ENCODE results near the gene SLCO1B3. TPM values are rescaled to one million over a fixed set of nuclear protein-coding genes. Genes with fewer than 3 reads are reported as not detected.

Gene SLCO1B3
- polyA plus RNA-seq, 2 of the 4 experiments (the other 2 are of a cell fraction) = 25.6 to 73.8 TPM

DNA sequence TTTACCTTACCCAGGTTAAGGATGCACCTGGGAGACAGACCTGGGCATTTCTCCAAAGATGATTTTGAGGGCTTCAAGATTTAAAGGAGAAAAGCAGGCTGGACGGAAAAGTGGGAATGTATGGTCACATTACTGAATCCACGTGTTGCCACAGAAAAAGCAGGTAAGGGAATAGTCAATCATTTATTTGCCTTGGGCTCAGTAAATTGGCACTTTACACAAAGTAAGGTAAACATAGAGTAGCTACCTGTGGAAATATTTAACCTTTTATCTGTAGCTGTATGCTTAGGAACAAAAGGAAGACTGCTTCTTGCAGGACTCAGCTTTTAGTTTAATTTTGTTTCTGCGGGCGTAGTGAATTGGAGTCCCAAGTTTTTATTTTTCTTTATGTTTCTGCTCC is 153.3 kb downstream of the SLCO1B3 start:
- ChIA-PET POLR2A (no interaction called here), CTCF (no interaction called here)
- H3K9me3 ChIP-seq = peaks cover 35% of the 10 kb centered on the region
- WGBS (ENCODE audit: missing lambda C conversion rate) = 54% methylated on average over 4 of the region's 4 CpGs
- no peak overlapping the region for H3K27ac ChIP-seq
- no peak for TF ChIP-seq GATA3 (IDR thresholded peaks at IDR 0.05; ENCODE audit: borderline replicate concordance)
- no peak for TF ChIP-seq SMC3 (IDR thresholded peaks at IDR 0.05)
- no peak for TF ChIP-seq HOXA7 (CRISPR knock-in tag; IDR thresholded peaks at IDR 0.05)
- TF ChIP-seq, protein P1, sequence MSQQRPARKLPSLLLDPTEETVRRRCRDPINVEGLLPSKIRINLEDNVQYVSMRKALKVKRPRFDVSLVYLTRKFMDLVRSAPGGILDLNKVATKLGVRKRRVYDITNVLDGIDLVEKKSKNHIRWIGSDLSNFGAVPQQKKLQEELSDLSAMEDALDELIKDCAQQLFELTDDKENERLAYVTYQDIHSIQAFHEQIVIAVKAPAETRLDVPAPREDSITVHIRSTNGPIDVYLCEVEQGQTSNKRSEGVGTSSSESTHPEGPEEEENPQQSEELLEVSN (IDR thresholded peaks at IDR 0.05; ENCODE audit: borderline replicate concordance, low read depth) = no peak
- TF ChIP-seq NPAS2 (CRISPR knock-in tag; IDR thresholded peaks at IDR 0.05; ENCODE audit: borderline replicate concordance) = no peak
- TF ChIP-seq BHLHE40 (IDR thresholded peaks at IDR 0.05; ENCODE audit: low read depth, low read length) = no peak
- no peak for TF ChIP-seq RFX5 (IDR thresholded peaks at IDR 0.05)
- no peak for TF ChIP-seq CHD2 (IDR thresholded peaks at IDR 0.05; ENCODE audit: low read length, partially characterized antibody)
- TF ChIP-seq KDM1A (IDR thresholded peaks at IDR 0.05; ENCODE audit: low read depth) = no peak
- TF ChIP-seq, protein P2, sequence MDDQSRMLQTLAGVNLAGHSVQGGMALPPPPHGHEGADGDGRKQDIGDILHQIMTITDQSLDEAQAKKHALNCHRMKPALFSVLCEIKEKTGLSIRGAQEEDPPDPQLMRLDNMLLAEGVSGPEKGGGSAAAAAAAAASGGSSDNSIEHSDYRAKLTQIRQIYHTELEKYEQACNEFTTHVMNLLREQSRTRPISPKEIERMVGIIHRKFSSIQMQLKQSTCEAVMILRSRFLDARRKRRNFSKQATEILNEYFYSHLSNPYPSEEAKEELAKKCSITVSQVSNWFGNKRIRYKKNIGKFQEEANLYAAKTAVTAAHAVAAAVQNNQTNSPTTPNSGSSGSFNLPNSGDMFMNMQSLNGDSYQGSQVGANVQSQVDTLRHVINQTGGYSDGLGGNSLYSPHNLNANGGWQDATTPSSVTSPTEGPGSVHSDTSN (IDR thresholded peaks at IDR 0.05) = no peak
- TF ChIP-seq FOSL2 (IDR thresholded peaks at IDR 0.05) = no peak
- no peak for TF ChIP-seq FOSL2 (CRISPR knock-in tag; IDR thresholded peaks at IDR 0.05)
- no peak for TF ChIP-seq NR3C1 (IDR thresholded peaks at IDR 0.05)
- TF ChIP-seq RAD21 (conservative IDR thresholded peaks at IDR 0.05 in 1 of 2, IDR thresholded peaks at IDR 0.05 in 1 of 2) = no peak
- no peak for TF ChIP-seq JUN (IDR thresholded peaks at IDR 0.05)
- no peak for TF ChIP-seq KDM5A (IDR thresholded peaks at IDR 0.05)
- TF ChIP-seq CHD4 (IDR thresholded peaks at IDR 0.05; ENCODE audit: borderline replicate concordance) = no peak
- TF ChIP-seq, protein P3, sequence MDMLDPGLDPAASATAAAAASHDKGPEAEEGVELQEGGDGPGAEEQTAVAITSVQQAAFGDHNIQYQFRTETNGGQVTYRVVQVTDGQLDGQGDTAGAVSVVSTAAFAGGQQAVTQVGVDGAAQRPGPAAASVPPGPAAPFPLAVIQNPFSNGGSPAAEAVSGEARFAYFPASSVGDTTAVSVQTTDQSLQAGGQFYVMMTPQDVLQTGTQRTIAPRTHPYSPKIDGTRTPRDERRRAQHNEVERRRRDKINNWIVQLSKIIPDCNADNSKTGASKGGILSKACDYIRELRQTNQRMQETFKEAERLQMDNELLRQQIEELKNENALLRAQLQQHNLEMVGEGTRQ (IDR thresholded peaks at IDR 0.05) = no peak
- no peak for TF ChIP-seq HDAC2 (IDR thresholded peaks at IDR 0.05)
- H3K4me3 ChIP-seq = no peak overlapping the region
- FAIRE-seq (peak; percentile 13), ATAC-seq (no peak), DNase-seq (ENCODE audit: low read depth in 1 of 2, low spot score in 1 of 2) (no peak)
- H3K4me1 ChIP-seq = no peaks in the 10 kb centered on the region
- no peak overlapping the region for H3K4me2 ChIP-seq

Small RNA genes lying within 50 kb of the gene (small RNA-seq; reads per million reads assigned to genes)
- gene AC011604.1 = 0 reads per million in 6 experiments

Other genes starting within 250 kb of the SLCO1B3 start
- gene SLCO1C1, start 115.4 kb upstream of the SLCO1B3 start, polyA plus RNA-seq (2011; rRNA removed) = 0.05 and 0.09 TPM in 2 replicates
- 0.03 to 0.06 TPM in 2 of 3 replicates, not detected in the other for gene SLCO1C1, start 115.4 kb upstream of the SLCO1B3 start, polyA plus RNA-seq (2017; fragmentation: RNase III; extraction: RNeasy Plus Mini Kit Qiagen cat#74134 plus additional on column Dnase treatment)

Measured in A549 (cell line).